ENCODE measurements around the gene CPNE2.

GRCh38 chr16:57123216-57123973 lies 31.0 kb downstream of the CPNE2 start:
- TF ChIP-seq CTCF (IDR thresholded peaks at IDR 0.05) = no peak
- TF ChIP-seq EP300 (IDR thresholded peaks at IDR 0.05) = no peak
- no peak for TF ChIP-seq POLR2AphosphoS5 (IDR thresholded peaks at IDR 0.05)

Data from upper lobe of left lung (tissue), 4 donors.